HG03442 (cell line): ENCODE measurements around the gene PRG3.

Experiments used
- ATAC-seq: cut with Tn5 transposase; IDR thresholded peaks from one replicate; pipeline ENCODE4 v1.9.1; 2021; ENCODE audit warnings: mild to moderate bottlenecking, moderate library complexity; ENCODE audit not compliant: unreplicated experiment

The PRG3 gene

GRCh38 chr11:57380975-57381374, at the start of gene PRG3:
Gene PRG3, minus strand, starts transcription at chr11:57381150. Its CDS starts 442 bp downstream, at chr11:57380708.
- ATAC-seq: no peak

GRCh38 chr11:57429946-57430345, 49.0 kb upstream of the PRG3 start:
- ATAC-seq: no peak

GRCh38 chr11:57428643-57429042, 47.7 kb upstream of the PRG3 start:
- no peak for ATAC-seq

- ATAC-seq: no peak
Measured at GRCh38 chr11:57427727-57428082, 46.8 kb upstream of the PRG3 start.

GRCh38 chr11:57426929-57427726, 46.2 kb upstream of the PRG3 start, which contains the start of gene SLC43A3:
Gene SLC43A3, minus strand, starts transcription at chr11:57427121. Its CDS starts 949 bp downstream, at chr11:57426172.
- ATAC-seq: peak; percentile 56

GRCh38 chr11:57426439-57426928, 45.5 kb upstream of the PRG3 start:
- no peak for ATAC-seq

- ATAC-seq: no peak
Measured at GRCh38 chr11:57425565-57426438, 44.9 kb upstream of the PRG3 start.

GRCh38 chr11:57424792-57425564, 44.0 kb upstream of the PRG3 start:
- ATAC-seq: peak; percentile 94

GRCh38 chr11:57424137-57424791, 43.3 kb upstream of the PRG3 start:
- no peak for ATAC-seq

GRCh38 chr11:57422669-57423068, 41.7 kb upstream of the PRG3 start:
- ATAC-seq: no peak

GRCh38 chr11:57421805-57422204, 40.9 kb upstream of the PRG3 start:
- ATAC-seq: no peak

GRCh38 chr11:57421066-57421465, 40.1 kb upstream of the PRG3 start:
- no peak for ATAC-seq

- ATAC-seq: no peak
Measured at GRCh38 chr11:57419146-57419545, 38.2 kb upstream of the PRG3 start.

- ATAC-seq: no peak
Measured at GRCh38 chr11:57418131-57418530, 37.2 kb upstream of the PRG3 start.

- ATAC-seq: no peak
Measured at GRCh38 chr11:57417056-57417455, 36.1 kb upstream of the PRG3 start.

- ATAC-seq: no peak
Measured at GRCh38 chr11:57416436-57416835, 35.5 kb upstream of the PRG3 start.

GRCh38 chr11:57414612-57415212, 33.8 kb upstream of the PRG3 start:
- ATAC-seq: no peak

- no peak for ATAC-seq
Measured at GRCh38 chr11:57413681-57414080, 32.7 kb upstream of the PRG3 start.

GRCh38 chr11:57410287-57410686, 29.3 kb upstream of the PRG3 start:
- ATAC-seq: no peak
